ENCODE measurements around the gene PCDHGA5.
"Not testable (repeated sequence)": the region's sequence is repeated elsewhere in the genome, so short reads cannot be mapped to it uniquely, and the experiment has no call there.

The PCDHGA5 gene
- total RNA-seq: 0 to 0.61 (median 0.31) reads per million in 4 donors

DNA sequence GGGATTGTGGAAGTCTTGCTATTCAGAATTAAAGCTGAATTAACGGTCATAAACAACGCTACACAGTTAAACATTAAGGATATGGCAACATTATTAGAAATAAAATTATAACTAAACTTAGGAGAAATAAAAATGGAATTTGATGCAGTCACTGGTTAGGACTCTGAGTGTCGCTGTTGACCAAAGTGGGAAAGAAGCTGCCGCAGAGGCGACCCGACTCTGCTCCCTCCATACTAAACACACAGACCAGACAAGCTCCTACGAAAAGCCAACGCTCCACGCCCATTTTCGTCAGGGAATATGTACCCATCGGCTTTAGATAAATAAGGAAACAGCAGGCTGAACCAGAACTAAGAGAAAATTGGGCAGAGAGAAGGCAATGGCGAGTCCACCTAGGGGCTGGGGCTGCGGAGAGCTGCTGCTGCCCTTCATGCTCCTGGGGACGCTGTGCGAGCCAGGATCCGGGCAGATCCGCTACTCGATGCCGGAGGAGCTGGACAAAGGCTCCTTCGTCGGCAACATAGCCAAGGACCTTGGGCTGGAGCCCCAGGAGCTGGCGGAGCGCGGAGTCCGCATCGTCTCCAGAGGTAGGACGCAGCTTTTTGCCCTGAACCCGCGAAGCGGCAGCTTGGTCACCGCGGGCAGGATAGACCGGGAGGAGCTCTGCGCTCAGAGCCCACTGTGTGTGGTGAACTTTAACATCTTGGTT is at the start of gene PCDHGA5:
Gene PCDHGA5 (plus strand): TSS at position 211 of the 709 bp plus-strand sequence. CDS start 169 bp downstream, at position 380.
- no peak for DNase-seq

DNA sequence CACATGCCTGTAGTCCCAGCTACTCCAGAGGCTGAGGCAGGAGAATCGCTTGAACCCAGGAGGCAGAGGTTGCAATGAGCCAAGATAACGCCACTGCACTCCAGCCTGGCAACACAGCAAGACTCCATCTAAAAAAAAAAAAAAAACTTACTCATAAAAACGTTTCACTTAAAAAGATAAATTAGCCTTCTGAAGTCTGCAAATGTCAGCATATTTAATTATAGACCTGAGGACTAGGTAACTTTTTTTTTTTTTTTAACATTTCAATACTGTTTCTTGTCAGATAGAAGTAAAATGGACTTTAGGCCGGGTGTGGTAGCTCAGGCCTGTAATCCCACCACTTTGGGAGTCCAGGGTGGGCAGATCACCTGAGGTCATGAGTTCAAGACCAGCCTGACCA is 47.0 kb upstream of the PCDHGA5 start:
- DNase-seq: not testable (repeated sequence)

DNA sequence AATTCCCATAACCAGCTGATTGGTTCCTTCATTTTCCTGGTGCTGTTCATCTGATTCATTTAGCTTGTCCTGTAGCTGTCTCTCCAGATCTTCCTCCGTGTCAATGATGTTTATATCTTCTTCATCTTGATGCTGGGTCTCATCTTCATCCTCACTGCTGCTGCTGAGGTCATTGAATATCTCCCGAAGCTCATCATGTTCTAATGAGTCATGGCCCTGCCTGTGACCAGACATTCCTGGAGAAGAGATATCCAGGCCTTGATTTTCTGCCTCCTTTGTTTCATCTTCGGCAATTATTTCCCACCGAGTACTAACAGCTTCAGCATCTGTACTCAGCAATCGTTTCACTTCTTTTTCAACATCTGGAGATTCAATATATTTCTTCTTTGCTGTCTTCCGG is 44.8 kb upstream of the PCDHGA5 start:
- DNase-seq: no peak

- no peak for DNase-seq
Observed at GRCh38 chr5:141319699-141320098, 44.3 kb upstream of the PCDHGA5 start.

DNA sequence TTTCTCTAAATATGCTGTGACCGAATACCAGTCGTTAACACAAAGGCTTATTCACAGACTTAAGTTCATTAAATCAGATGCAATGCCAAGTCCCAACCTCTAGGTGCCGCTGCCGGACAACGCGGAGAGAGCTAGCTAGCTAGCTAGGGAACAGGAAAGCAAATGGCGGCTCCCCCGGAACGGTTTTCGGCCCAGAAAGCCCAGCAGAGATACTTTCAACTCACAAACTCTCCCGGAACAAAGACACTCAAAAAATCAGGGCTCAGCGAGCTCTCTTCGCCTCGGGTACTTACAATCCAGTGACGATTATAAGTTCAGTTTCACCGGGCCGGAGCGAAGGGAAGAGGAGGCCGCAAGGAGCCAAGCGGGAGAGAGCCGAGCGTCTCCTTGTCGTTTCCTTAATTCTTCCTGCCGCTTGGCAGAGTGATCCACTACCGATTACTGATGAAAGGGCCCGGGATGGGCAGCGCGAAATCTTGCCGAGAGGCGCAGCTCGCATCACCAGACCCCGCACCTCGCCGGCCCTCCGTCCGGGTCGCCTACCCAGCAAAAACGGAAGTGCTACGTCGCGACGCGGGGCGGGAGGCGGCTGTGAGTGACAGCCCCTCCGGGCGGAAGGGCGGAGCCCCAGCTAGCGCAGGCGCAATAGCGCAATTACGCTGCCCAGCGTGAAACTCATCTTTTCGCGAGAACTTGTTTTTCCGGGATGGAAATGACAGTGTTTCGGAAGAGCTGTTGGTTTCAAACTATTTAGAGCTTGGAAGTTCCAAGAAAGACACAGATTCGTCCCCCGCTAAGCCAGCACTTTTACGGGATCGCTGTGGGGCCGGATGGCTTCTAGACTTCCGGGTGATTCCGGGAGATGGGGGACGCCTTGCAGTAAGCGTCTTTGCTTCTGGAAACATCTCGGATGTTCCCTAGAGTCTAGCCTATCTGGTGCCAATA is 43.5 kb upstream of the PCDHGA5 start, which contains the start of gene TAF7:
Gene TAF7 (minus strand): TSS at position 560 of the 945 bp plus-strand sequence. CDS start 740 bp downstream, outside the sequence.
- peak; percentile 85 to 93 (median 89) for DNase-seq

- DNase-seq: no peak
Observed at GRCh38 chr5:141322261-141322660, 41.7 kb upstream of the PCDHGA5 start.

- DNase-seq: peak; percentile 24 to 59 (median 52)
Observed at GRCh38 chr5:141326088-141326854, 37.7 kb upstream of the PCDHGA5 start.

- DNase-seq: no peak
Observed at GRCh38 chr5:141328231-141328630, 35.7 kb upstream of the PCDHGA5 start.

DNA sequence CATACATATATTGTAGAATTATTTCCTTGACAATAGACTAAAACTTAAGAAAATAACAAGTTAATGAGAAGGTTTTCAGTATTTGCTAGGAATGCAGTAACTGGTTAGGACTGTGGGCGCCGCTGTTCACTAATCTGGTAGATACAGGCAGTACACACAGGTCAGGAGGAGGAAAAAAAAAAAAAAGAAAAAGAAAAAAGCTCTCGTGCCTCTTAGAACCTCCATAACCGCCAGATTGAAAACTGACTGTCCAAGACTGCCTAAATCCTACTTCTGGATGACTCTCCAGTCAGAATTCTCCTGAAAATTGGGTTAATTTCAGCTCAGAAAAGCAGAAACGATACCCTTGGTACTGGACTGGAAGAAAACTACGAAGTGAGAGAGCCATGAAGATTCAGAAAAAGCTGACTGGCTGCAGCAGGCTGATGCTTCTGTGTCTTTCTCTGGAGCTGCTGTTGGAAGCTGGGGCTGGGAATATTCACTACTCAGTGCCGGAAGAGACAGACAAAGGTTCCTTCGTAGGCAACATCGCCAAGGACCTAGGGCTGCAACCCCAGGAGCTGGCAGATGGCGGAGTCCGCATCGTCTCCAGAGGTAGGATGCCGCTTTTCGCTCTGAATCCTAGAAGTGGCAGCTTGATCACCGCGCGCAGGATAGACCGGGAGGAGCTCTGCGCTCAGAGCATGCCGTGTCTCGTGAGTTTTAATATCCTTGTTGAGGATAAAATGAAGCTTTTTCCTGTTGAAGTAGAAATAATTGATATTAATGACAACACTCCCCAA is 33.5 kb upstream of the PCDHGA5 start, which contains the start of gene PCDHGA1:
Gene PCDHGA1 (plus strand): TSS at position 216 of the 782 bp plus-strand sequence.
- peak in 2 of 5 donors; percentile 8 to 16 for DNase-seq

GRCh38 chr5:141332571-141332970 is 31.4 kb upstream of the PCDHGA5 start:
- DNase-seq: not testable (repeated sequence)

- DNase-seq: peak in 1 of 5 donors; percentile 8
Observed at GRCh38 chr5:141338538-141339306, 25.2 kb upstream of the PCDHGA5 start, which contains the start of gene PCDHGA2. PCDHGA2 (plus strand) TSS chr5:141338760.

DNA sequence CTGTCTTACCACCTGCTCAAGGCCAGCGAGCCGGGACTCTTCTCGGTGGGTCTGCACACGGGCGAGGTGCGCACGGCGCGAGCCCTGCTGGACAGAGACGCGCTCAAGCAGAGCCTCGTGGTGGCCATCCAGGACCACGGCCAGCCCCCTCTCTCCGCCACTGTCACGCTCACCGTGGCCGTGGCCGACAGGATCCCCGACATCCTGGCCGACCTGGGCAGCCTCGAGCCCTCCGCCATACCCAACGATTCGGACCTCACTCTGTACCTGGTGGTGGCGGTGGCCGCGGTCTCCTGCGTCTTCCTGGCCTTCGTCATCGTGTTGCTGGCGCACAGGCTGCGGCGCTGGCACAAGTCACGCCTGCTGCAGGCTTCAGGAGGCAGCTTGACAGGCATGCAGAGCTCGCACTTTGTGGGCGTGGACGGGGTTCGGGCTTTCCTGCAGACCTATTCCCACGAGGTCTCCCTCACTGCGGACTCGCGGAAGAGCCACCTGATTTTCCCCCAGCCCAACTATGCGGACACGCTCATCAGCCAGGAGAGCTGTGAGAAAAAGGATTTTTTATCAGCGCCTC is 23.1 kb upstream of the PCDHGA5 start:
- DNase-seq: not testable (repeated sequence)

DNA sequence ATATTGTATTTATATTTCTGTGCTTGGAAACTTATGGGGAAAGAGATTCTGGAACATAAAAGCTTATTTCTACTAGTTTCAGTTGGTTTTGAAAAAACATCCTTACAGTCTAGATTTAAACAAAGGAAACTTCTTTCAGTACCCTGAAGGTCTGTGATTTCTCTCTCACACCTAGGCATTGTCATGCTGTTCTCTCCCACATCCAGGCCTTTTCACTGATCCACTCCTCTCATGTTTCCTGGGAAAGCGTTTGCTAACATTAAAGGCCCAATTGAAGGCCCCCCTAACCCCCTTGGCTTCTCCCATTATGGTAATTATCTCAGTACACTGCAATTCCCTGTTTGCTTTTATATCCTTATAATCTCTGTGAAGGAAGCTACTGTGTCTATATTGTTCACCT is 21.2 kb upstream of the PCDHGA5 start:
- no peak for DNase-seq

- peak in 1 of 5 donors; percentile 14 for DNase-seq
Observed at GRCh38 chr5:141343242-141343952, 20.6 kb upstream of the PCDHGA5 start, which contains the start of gene PCDHGA3. PCDHGA3 (plus strand) TSS chr5:141343829; CDS start chr5:141344034, 205 bp downstream.

- no peak for DNase-seq
Observed at GRCh38 chr5:141343953-141344463, 20.0 kb upstream of the PCDHGA5 start.

- no peak for DNase-seq
Observed at GRCh38 chr5:141345327-141345726, 18.6 kb upstream of the PCDHGA5 start.

- not testable (repeated sequence) for DNase-seq
Observed at GRCh38 chr5:141346017-141346416, 17.9 kb upstream of the PCDHGA5 start.

DNA sequence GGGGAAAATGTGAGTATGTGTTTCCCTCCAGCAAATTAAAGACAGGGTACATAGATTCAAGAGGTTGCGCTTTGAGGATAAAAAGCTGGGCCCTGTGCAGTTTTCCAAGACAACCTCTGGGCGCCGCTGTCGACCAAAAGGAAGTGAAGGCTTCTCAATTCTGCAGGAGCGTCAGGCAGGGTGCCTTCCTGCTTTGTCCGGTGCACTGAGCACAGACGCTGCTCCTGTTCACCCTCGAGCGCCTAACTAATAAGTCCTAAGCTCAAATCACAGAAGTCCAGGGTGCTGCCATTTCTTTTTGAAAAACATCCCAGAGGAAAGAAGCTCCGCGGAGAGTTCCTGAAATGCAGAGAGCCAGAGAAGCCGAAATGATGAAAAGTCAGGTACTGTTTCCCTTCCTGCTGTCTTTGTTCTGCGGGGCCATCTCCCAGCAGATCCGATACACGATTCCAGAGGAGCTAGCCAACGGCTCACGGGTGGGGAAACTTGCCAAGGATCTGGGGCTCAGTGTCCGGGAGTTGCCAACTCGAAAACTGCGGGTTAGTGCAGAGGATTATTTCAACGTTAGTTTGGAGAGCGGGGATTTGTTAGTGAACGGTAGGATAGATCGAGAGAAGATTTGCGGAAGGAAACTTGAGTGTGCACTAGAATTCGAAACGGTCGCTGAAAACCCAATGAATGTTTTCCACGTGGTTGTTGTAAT is 13.9 kb upstream of the PCDHGA5 start, which contains the start of gene PCDHGB1:
Gene PCDHGB1 (plus strand): TSS at position 183 of the 703 bp plus-strand sequence. CDS start 162 bp downstream, at position 345.
- peak in 2 of 5 donors; percentile 19 to 25 for DNase-seq
